HEK293 (cell line): ENCODE results near the gene ZNF747.

Source experiments
- EGR2 ChIP-seq: fragments of 450-650 bp; formaldehyde crosslinking; IDR thresholded peaks from 2 replicates; pipeline ENCODE4 v1.5.1; 2016; ENCODE audit warnings: low read depth, missing biosample characterization, missing genetic modification characterization
- GLIS2 ChIP-seq: fragments of 450-650 bp; formaldehyde crosslinking; IDR thresholded peaks from 2 replicates; pipeline ENCODE4 v1.5.1; 2016; ENCODE audit warnings: missing biosample characterization, missing genetic modification characterization
- KLF7 ChIP-seq: fragments of 450-650 bp; formaldehyde crosslinking; IDR thresholded peaks from 2 replicates; pipeline ENCODE4 v1.5.1; 2016; ENCODE audit warnings: missing biosample characterization, missing genetic modification characterization, borderline replicate concordance
- KLF8 ChIP-seq: fragments of 450-650 bp; formaldehyde crosslinking; IDR thresholded peaks from 2 replicates; pipeline ENCODE4 v1.5.1; 2016; ENCODE audit warnings: missing biosample characterization, missing genetic modification characterization
- PRDM1 ChIP-seq: fragments of 450-650 bp; formaldehyde crosslinking; IDR thresholded peaks from 2 replicates; pipeline ENCODE4; 2016; ENCODE audit warnings: missing biosample characterization, missing genetic modification characterization
- SALL2 ChIP-seq: fragments of 450-650 bp; formaldehyde crosslinking; IDR thresholded peaks from 2 replicates; pipeline ENCODE4 v1.5.0; 2017; ENCODE audit warnings: missing biosample characterization, mild to moderate bottlenecking, missing genetic modification characterization, borderline replicate concordance
- SCRT2 ChIP-seq: fragments of 450-650 bp; formaldehyde crosslinking; IDR thresholded peaks from 2 replicates; pipeline ENCODE4 v1.5.1; 2016; ENCODE audit warnings: missing biosample characterization, missing genetic modification characterization
- SETDB1 ChIP-seq: IDR thresholded peaks from one replicate; pipeline ENCODE4 v1.6.1; 2017; ENCODE audit warnings: mild to moderate bottlenecking, low read length, moderate library complexity, mixed read lengths; ENCODE audit not compliant: insufficient read length
- ZFP37 ChIP-seq: fragments of 450-650 bp; formaldehyde crosslinking; IDR thresholded peaks from 2 replicates; pipeline ENCODE4 v1.5.1; 2016; ENCODE audit warnings: missing biosample characterization, missing genetic modification characterization
- ZIC2 ChIP-seq: fragments of 450-650 bp; formaldehyde crosslinking; IDR thresholded peaks from 2 replicates; pipeline ENCODE4 v1.5.1; 2016; ENCODE audit warnings: missing biosample characterization, missing genetic modification characterization
- ZNF114 ChIP-seq: fragments of 450-650 bp; formaldehyde crosslinking; IDR thresholded peaks from 2 replicates; pipeline ENCODE4 v1.5.0; 2017; ENCODE audit warnings: missing biosample characterization, missing genetic modification characterization
- ZNF132 ChIP-seq: fragments of 450-650 bp; formaldehyde crosslinking; IDR thresholded peaks from 2 replicates; pipeline ENCODE4 v1.5.1; 2017; ENCODE audit warnings: missing biosample characterization, missing genetic modification characterization, borderline replicate concordance
- ZNF157 ChIP-seq: fragments of 450-650 bp; formaldehyde crosslinking; IDR thresholded peaks from 2 replicates; pipeline ENCODE4 v1.5.1; 2016; ENCODE audit warnings: missing biosample characterization, missing genetic modification characterization
- ZNF175 ChIP-seq: fragments of 450-650 bp; formaldehyde crosslinking; IDR thresholded peaks from 2 replicates; pipeline ENCODE4 v1.5.1; 2016; ENCODE audit warnings: missing biosample characterization, missing genetic modification characterization
- ZNF18 ChIP-seq: fragments of 450-650 bp; formaldehyde crosslinking; IDR thresholded peaks from 2 replicates; pipeline ENCODE4 v1.5.1; 2016; ENCODE audit warnings: missing biosample characterization, missing genetic modification characterization
- ZNF2 ChIP-seq: fragments of 450-650 bp; formaldehyde crosslinking; IDR thresholded peaks from 2 replicates; pipeline ENCODE4 v1.5.1; 2016; ENCODE audit warnings: missing biosample characterization, missing genetic modification characterization
- ZNF214 ChIP-seq: fragments of 450-650 bp; formaldehyde crosslinking; IDR thresholded peaks from 2 replicates; pipeline ENCODE4 v1.5.1; 2017; ENCODE audit warnings: missing biosample characterization, mild to moderate bottlenecking, missing genetic modification characterization, borderline replicate concordance
- ZNF221 ChIP-seq: fragments of 450-650 bp; formaldehyde crosslinking; IDR thresholded peaks from 2 replicates; pipeline ENCODE4 v1.5.1; 2017; ENCODE audit warnings: missing biosample characterization, missing genetic modification characterization, borderline replicate concordance
- ZNF23 ChIP-seq: fragments of 450-650 bp; formaldehyde crosslinking; IDR thresholded peaks from 2 replicates; pipeline ENCODE4 v1.5.1; 2016; ENCODE audit warnings: missing biosample characterization, missing genetic modification characterization, borderline replicate concordance
- ZNF248 ChIP-seq: fragments of 450-650 bp; formaldehyde crosslinking; IDR thresholded peaks from 2 replicates; pipeline ENCODE4 v1.5.1; 2017; ENCODE audit warnings: missing biosample characterization, missing genetic modification characterization
- ZNF280D ChIP-seq: fragments of 450-650 bp; formaldehyde crosslinking; IDR thresholded peaks from 2 replicates; pipeline ENCODE4 v1.5.1; 2016; ENCODE audit warnings: missing biosample characterization, missing genetic modification characterization
- ZNF350 ChIP-seq: fragments of 450-650 bp; formaldehyde crosslinking; IDR thresholded peaks from 2 replicates; pipeline ENCODE4 v1.5.0; 2017; ENCODE audit warnings: missing biosample characterization, mild to moderate bottlenecking, missing genetic modification characterization
- ZNF423 ChIP-seq: fragments of 450-650 bp; formaldehyde crosslinking; IDR thresholded peaks from 2 replicates; pipeline ENCODE4 v1.5.1; 2016; ENCODE audit warnings: missing biosample characterization, missing genetic modification characterization
- ZNF514 ChIP-seq: fragments of 450-650 bp; formaldehyde crosslinking; IDR thresholded peaks from 2 replicates; pipeline ENCODE4 v1.5.1; 2016; ENCODE audit warnings: missing biosample characterization, missing genetic modification characterization
- ZNF521 ChIP-seq: fragments of 450-650 bp; formaldehyde crosslinking; IDR thresholded peaks from 2 replicates; pipeline ENCODE4 v1.5.1; 2017; ENCODE audit warnings: missing biosample characterization, mild to moderate bottlenecking, missing genetic modification characterization
- ZNF561 ChIP-seq: fragments of 450-650 bp; IDR thresholded peaks from 2 replicates; pipeline ENCODE4 v1.5.1; 2018; ENCODE audit warnings: missing biosample characterization, missing genetic modification characterization, borderline replicate concordance
- ZNF571 ChIP-seq: fragments of 450-650 bp; formaldehyde crosslinking; IDR thresholded peaks from 2 replicates; pipeline ENCODE4 v1.5.0; 2017; ENCODE audit warnings: missing biosample characterization, missing genetic modification characterization
- ZNF585B ChIP-seq: fragments of 450-650 bp; formaldehyde crosslinking; IDR thresholded peaks from 2 replicates; pipeline ENCODE4 v1.5.1; 2016; ENCODE audit warnings: missing biosample characterization, missing genetic modification characterization
- ZNF596 ChIP-seq: fragments of 450-650 bp; IDR thresholded peaks from 2 replicates; pipeline ENCODE4 v1.5.0; 2018; ENCODE audit warnings: missing biosample characterization, mild to moderate bottlenecking, missing genetic modification characterization, moderate library complexity
- ZNF692 ChIP-seq: fragments of 450-650 bp; formaldehyde crosslinking; IDR thresholded peaks from 2 replicates; pipeline ENCODE4 v1.5.1; 2016; ENCODE audit warnings: missing biosample characterization, missing genetic modification characterization
- ZNF747 ChIP-seq: fragments of 450-650 bp; formaldehyde crosslinking; IDR thresholded peaks from 2 replicates; pipeline ENCODE4 v1.5.1; 2016; ENCODE audit warnings: missing biosample characterization, missing genetic modification characterization
- ZSCAN23 ChIP-seq: fragments of 450-650 bp; formaldehyde crosslinking; IDR thresholded peaks from 2 replicates; pipeline ENCODE4 v1.5.1; 2016; ENCODE audit warnings: missing biosample characterization, missing genetic modification characterization
- TF ChIP-seq, protein P1 (sequence below): fragments of 450-650 bp; formaldehyde crosslinking; IDR thresholded peaks from 2 replicates; pipeline ENCODE4 v1.5.1; 2016; ENCODE audit warnings: missing biosample characterization, missing genetic modification characterization, low read depth

ZNF747 gene

DNA sequence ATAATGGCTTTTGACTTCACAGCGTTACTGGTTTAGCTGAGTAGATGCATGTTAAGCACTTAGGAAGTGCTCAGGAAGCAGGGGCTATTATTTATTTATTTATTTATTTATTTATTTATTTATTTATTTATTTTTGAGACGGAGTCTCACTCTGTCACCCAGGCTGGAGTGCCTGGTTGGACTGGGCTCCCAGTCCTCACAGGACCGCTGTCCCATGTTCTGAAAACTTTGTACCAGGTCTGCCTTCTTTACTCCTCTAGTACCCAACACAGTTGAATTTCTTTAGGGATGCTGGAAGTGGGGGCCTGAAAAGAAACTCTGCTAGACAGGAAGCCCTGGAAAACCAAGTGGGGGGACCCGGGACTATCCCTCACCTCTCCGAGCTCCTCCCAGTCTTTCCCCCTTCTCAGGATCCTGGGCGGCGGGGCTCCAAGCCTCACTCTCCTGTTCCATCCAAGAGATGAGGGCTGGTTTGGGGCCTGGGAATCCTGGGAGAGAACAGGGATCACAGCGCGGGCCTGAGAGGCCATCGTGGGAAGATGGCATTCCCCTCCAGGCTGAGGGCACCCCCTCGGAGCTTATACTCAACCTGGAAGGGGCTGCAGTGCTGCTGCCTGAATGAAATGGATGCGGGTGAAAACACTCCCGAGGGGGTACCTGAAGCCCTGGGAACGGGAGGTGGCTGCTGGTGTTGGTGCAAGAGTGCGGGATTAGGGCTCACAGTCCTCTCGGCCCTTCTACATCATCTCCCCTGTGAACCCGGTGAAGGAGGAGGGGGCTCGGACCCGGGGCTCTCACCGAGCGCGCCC lies 36.2 kb upstream of the ZNF747 start (continued):
- no peak for TF ChIP-seq ZNF280D
- TF ChIP-seq ZNF571 (tag by site-specific recombination) = no peak
- TF ChIP-seq EGR2 (tag by site-specific recombination) = no peak
- no peak; the same call in 1 of the 2 replicates for TF ChIP-seq ZFP37 (tag by site-specific recombination)
- TF ChIP-seq KLF8 (tag by site-specific recombination) = no peak
- peak; percentile 82 for TF ChIP-seq ZNF18 (tag by site-specific recombination)
- TF ChIP-seq ZNF561 = no peak
- TF ChIP-seq ZNF132 (tag by site-specific recombination) = no peak
- peak; percentile 99 for TF ChIP-seq ZNF514 (tag by site-specific recombination)
- TF ChIP-seq ZNF596 (tag by site-specific recombination) = no peak
- TF ChIP-seq ZNF2 (tag by site-specific recombination) = 0 out of 2 replicates have a peak, but pooled peaks have one; percentile 15
- TF ChIP-seq ZNF23 (tag by site-specific recombination) = peak; percentile 43; the same call in 1 of the 2 replicates
- no peak for TF ChIP-seq PRDM1 (tag by site-specific recombination)
- TF ChIP-seq, protein P1, sequence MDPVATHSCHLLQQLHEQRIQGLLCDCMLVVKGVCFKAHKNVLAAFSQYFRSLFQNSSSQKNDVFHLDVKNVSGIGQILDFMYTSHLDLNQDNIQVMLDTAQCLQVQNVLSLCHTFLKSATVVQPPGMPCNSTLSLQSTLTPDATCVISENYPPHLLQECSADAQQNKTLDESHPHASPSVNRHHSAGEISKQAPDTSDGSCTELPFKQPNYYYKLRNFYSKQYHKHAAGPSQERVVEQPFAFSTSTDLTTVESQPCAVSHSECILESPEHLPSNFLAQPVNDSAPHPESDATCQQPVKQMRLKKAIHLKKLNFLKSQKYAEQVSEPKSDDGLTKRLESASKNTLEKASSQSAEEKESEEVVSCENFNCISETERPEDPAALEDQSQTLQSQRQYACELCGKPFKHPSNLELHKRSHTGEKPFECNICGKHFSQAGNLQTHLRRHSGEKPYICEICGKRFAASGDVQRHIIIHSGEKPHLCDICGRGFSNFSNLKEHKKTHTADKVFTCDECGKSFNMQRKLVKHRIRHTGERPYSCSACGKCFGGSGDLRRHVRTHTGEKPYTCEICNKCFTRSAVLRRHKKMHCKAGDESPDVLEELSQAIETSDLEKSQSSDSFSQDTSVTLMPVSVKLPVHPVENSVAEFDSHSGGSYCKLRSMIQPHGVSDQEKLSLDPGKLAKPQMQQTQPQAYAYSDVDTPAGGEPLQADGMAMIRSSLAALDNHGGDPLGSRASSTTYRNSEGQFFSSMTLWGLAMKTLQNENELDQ = no peak
- TF ChIP-seq ZNF423 (tag by site-specific recombination) = no peak
- TF ChIP-seq SALL2 (tag by site-specific recombination) = no peak
- TF ChIP-seq ZNF175 = peak; percentile 82; the same call in 1 of the 2 replicates
- TF ChIP-seq ZIC2 (tag by site-specific recombination) = peak; percentile 5; the same call in 1 of the 2 replicates
- TF ChIP-seq ZNF585B (tag by site-specific recombination) = no peak
- TF ChIP-seq ZSCAN23 (tag by site-specific recombination) = peak; percentile 59; the same call in 1 of the 2 replicates
- TF ChIP-seq ZNF157 (tag by site-specific recombination) = peak; percentile 58; the same call in 1 of the 2 replicates
- TF ChIP-seq ZNF214 (tag by site-specific recombination) = peak; percentile 31; the same call in 1 of the 2 replicates
- TF ChIP-seq ZNF521 = no peak
- TF ChIP-seq ZNF221 (tag by site-specific recombination) = peak; percentile 93; the same call in 1 of the 2 replicates
- TF ChIP-seq ZNF114 (tag by site-specific recombination) = no peak
- TF ChIP-seq SCRT2 (tag by site-specific recombination) = no peak; the same call in 1 of the 2 replicates
- TF ChIP-seq ZNF248 (tag by site-specific recombination) = no peak
- no peak for TF ChIP-seq ZNF692 (tag by site-specific recombination)
- no peak for TF ChIP-seq ZNF747 (tag by site-specific recombination)
- no peak for TF ChIP-seq SETDB1
- peak; percentile 83; the same call in 1 of the 2 replicates for TF ChIP-seq GLIS2 (tag by site-specific recombination)
- TF ChIP-seq ZNF350 (tag by site-specific recombination) = no peak
- TF ChIP-seq KLF7 (tag by site-specific recombination) = peak; percentile 86
